ENCODE measurements around the gene LGALS9. TPM values are rescaled to one million over a fixed set of nuclear protein-coding genes. Genes with fewer than 3 reads are reported as not detected.
"Not testable (repeated sequence)": the region's sequence is repeated elsewhere in the genome, so short reads cannot be mapped to it uniquely, and the experiment has no call there.

The LGALS9 gene
- total RNA-seq, 4 donors from 2014 or later: 14.4 to 31.8 (median 15.2) TPM; not detected in 1

GRCh38 chr17:27625856-27626255 lies 5.1 kb upstream of the LGALS9 start:
- Histone ChIP-seq H3K4me1 (no peaks in the 10 kb centered on the region), H3K36me3 (no peaks in the 10 kb centered on the region), H3K27me3 (no peaks in the 10 kb centered on the region), H3K4me3 (no peak overlapping the region), H3K27ac (no peak overlapping the region), H3K9me3 (no peaks in the 10 kb centered on the region)
- no peak for DNase-seq
- TF ChIP-seq POLR2A (IDR thresholded peaks at IDR 0.05) (no peak), CTCF (IDR thresholded peaks at IDR 0.05) (no peak)
- intact Hi-C loops (cut with DNase I; ENCODE audit: low total_unique reads): no loop called here

GRCh38 chr17:27627514-27627913 lies 3.5 kb upstream of the LGALS9 start:
- DNase-seq: no peak
- H3K4me3 ChIP-seq: no peak overlapping the region
- TF ChIP-seq POLR2A (IDR thresholded peaks at IDR 0.05) (no peak), CTCF (IDR thresholded peaks at IDR 0.05) (no peak)
- H3K27me3 ChIP-seq: no peaks in the 10 kb centered on the region
- H3K4me1 ChIP-seq: no peaks in the 10 kb centered on the region
- intact Hi-C loops (cut with DNase I; ENCODE audit: low total_unique reads): no loop called here
- no peaks in the 10 kb centered on the region for H3K9me3 ChIP-seq
- H3K36me3 ChIP-seq: no peaks in the 10 kb centered on the region
- H3K27ac ChIP-seq: no peak overlapping the region

GRCh38 chr17:27628376-27628775 lies 2.6 kb upstream of the LGALS9 start:
- no peaks in the 10 kb centered on the region for H3K27me3 ChIP-seq
- H3K4me1 ChIP-seq: no peaks in the 10 kb centered on the region
- no peak for DNase-seq
- no peaks in the 10 kb centered on the region for H3K9me3 ChIP-seq
- no peak overlapping the region for H3K4me3 ChIP-seq
- TF ChIP-seq POLR2A (IDR thresholded peaks at IDR 0.05) (no peak), CTCF (IDR thresholded peaks at IDR 0.05) (no peak)
- intact Hi-C loops (cut with DNase I; ENCODE audit: low total_unique reads): no loop called here
- no peaks in the 10 kb centered on the region for H3K36me3 ChIP-seq
- no peak overlapping the region for H3K27ac ChIP-seq

GRCh38 chr17:27629260-27629659 lies 1.7 kb upstream of the LGALS9 start:
- H3K36me3 ChIP-seq; H3K4me1 ChIP-seq; H3K9me3 ChIP-seq; H3K27me3 ChIP-seq; H3K27ac ChIP-seq; intact Hi-C loops (cut with DNase I; ENCODE audit: low total_unique reads); H3K4me3 ChIP-seq; DNase-seq: not testable (repeated sequence)

GRCh38 chr17:27631411-27631760 lies 398 bp downstream of the LGALS9 start:
- no peak for TF ChIP-seq POLR2A (IDR thresholded peaks at IDR 0.05)
- no peak for TF ChIP-seq CTCF (IDR thresholded peaks at IDR 0.05)
- Histone ChIP-seq H3K9me3 (no peaks in the 10 kb centered on the region), H3K4me1 (no peaks in the 10 kb centered on the region), H3K4me3 (no peak overlapping the region), H3K36me3 (no peaks in the 10 kb centered on the region), H3K27me3 (no peaks in the 10 kb centered on the region), H3K27ac (peak overlapping the region; percentile 80 to 81)
- intact Hi-C loops (cut with DNase I; ENCODE audit: low total_unique reads): no loop called here
- no peak for DNase-seq
